ENCODE measurements around the gene NUAK1. TPM values are rescaled to one million over a fixed set of nuclear protein-coding genes. Genes with fewer than 3 reads are reported as not detected.

Gene NUAK1
- total RNA-seq (2021) (7.9 and 8.3 TPM in 2 replicates), Bru-seq, nascent RNA (percentile 76 among the genes with signal in this experiment), BruChase-seq, experiment 1, labeled RNA remaining after a 2-hour chase (percentile 67 among the genes with signal in this experiment), BruChase-seq, experiment 2, labeled RNA remaining after a 6-hour chase (percentile 68 among the genes with signal in this experiment)
- long read RNA-seq, full-length matches to known transcripts = 2 of 13 reads
- long read RNA-seq, partial matches to known transcripts = 0 of 13 reads
- long read RNA-seq, other reads (novel, unspliced or antisense) = 11 of 13 reads

- Histone ChIP-seq H3K79me2 (ENCODE audit: low read depth) (peaks cover 79% of the 10 kb centered on the region), H3K4me2 (peak within 1 kb of the TSS; percentile 80), H3F3A (ENCODE audit: insufficient read depth, low read depth) (peaks cover 6% of the 10 kb centered on the region; the same call in 1 of the 2 replicates), H2AFZ (peak within 1 kb of the TSS; percentile 93), H3K9me2 (ENCODE audit: insufficient read depth) (no peaks in the 10 kb centered on the region), H3K27ac (peak within 1 kb of the TSS; percentile 62), H3K27me3 (ENCODE audit: insufficient read depth, low read depth) (no peaks in the 10 kb centered on the region), H3K4me3 (peak within 1 kb of the TSS; percentile 78), H3K4me1 (replicated peaks; ENCODE audit: insufficient read depth) (peaks cover 57% of the 10 kb centered on the region), H3K9me3 (ENCODE audit: insufficient read depth, low read depth) (no peaks in the 10 kb centered on the region), H4K20me1 (ENCODE audit: insufficient read depth) (no peaks in the 10 kb centered on the region), H3K36me3 (ENCODE audit: low read depth) (no peaks in the 10 kb centered on the region)
- no TSS peak for BruUV-seq (replicated peaks)
- CTCF ChIA-PET = interaction anchor here (0.7 to 1.6 kb wide), 3 partner anchors 85 to 718 kb away, joined by 3 to 4 read pairs (median 3); no protein-coding TSS in a partner anchor
- peak in 1 of 2 experiments; percentile 78 for DNase-seq
- POLR2A ChIA-PET (ENCODE audit: unreplicated experiment) = interaction anchor here (0.6 to 1.0 kb wide), 5 partner anchors 34 to 903 kb away, joined by 3 to 4 read pairs (median 3); no protein-coding TSS in a partner anchor
- intact Hi-C loops (cut with micrococcal nuclease; ENCODE audit: unreplicated experiment) = loop anchor here (5.0 to 10.0 kb wide), 4 partner anchors 68 to 432 kb away; partner anchors contain the start of gene TCP11L2
- TF ChIP-seq EZH2 (IDR thresholded peaks at IDR 0.05; ENCODE audit: low read depth) = no peak
Measured at GRCh38 chr12:106138633-106139421, at the start of gene NUAK1. Gene NUAK1, minus strand, starts transcription at chr12:106138954. Its CDS starts 301 bp downstream, at chr12:106138653.

GRCh38 chr12:106188256-106188655 lies 49.5 kb upstream of the NUAK1 start:
- Histone ChIP-seq H3K79me2 (ENCODE audit: low read depth) (no peaks in the 10 kb centered on the region), H4K20me1 (ENCODE audit: insufficient read depth) (no peaks in the 10 kb centered on the region; the same call in 1 of the 2 replicates), H3K9me2 (ENCODE audit: insufficient read depth) (no peaks in the 10 kb centered on the region), H3K36me3 (ENCODE audit: low read depth) (no peaks in the 10 kb centered on the region), H3K4me2 (no peak overlapping the region), H3K4me3 (no peak overlapping the region), H3F3A (ENCODE audit: insufficient read depth, low read depth) (no peaks in the 10 kb centered on the region), H3K27ac (no peak overlapping the region), H3K4me1 (replicated peaks; ENCODE audit: insufficient read depth) (no peaks in the 10 kb centered on the region), H3K27me3 (ENCODE audit: insufficient read depth, low read depth) (peaks cover 18% of the 10 kb centered on the region; the same call in 1 of the 2 replicates), H2AFZ (no peak overlapping the region), H3K9me3 (ENCODE audit: insufficient read depth, low read depth) (no peaks in the 10 kb centered on the region)
- no peak for DNase-seq
- TF ChIP-seq CTCF (conservative IDR thresholded peaks at IDR 0.05) (no peak), EZH2 (IDR thresholded peaks at IDR 0.05; ENCODE audit: low read depth) (no peak)
- intact Hi-C loops (cut with micrococcal nuclease; ENCODE audit: unreplicated experiment) = no loop called here
- CTCF ChIA-PET = no interaction called here
- no TSS peak for BruUV-seq (replicated peaks)
- POLR2A ChIA-PET (ENCODE audit: unreplicated experiment) = no interaction called here

- no peaks in the 10 kb centered on the region for H3K9me3 ChIP-seq (ENCODE audit: insufficient read depth, low read depth)
- no peak overlapping the region for H3K4me2 ChIP-seq
- TF ChIP-seq CTCF (conservative IDR thresholded peaks at IDR 0.05) (no peak), EZH2 (IDR thresholded peaks at IDR 0.05; ENCODE audit: low read depth) (no peak)
- no peaks in the 10 kb centered on the region; the same call in 1 of the 2 replicates for H4K20me1 ChIP-seq (ENCODE audit: insufficient read depth)
- H3K79me2 ChIP-seq (ENCODE audit: low read depth) = no peaks in the 10 kb centered on the region
- no peaks in the 10 kb centered on the region for H3K4me1 ChIP-seq (replicated peaks; ENCODE audit: insufficient read depth)
- H3K9me2 ChIP-seq (ENCODE audit: insufficient read depth) = no peaks in the 10 kb centered on the region
- intact Hi-C loops (cut with micrococcal nuclease; ENCODE audit: unreplicated experiment) = no loop called here
- H3K27me3 ChIP-seq (ENCODE audit: insufficient read depth, low read depth) = peaks cover 18% of the 10 kb centered on the region; the same call in 1 of the 2 replicates
- no peak for DNase-seq
- CTCF ChIA-PET = no interaction called here
- no peak overlapping the region for H3K27ac ChIP-seq
- H3K36me3 ChIP-seq (ENCODE audit: low read depth) = no peaks in the 10 kb centered on the region
- H3F3A ChIP-seq (ENCODE audit: insufficient read depth, low read depth) = no peaks in the 10 kb centered on the region
- POLR2A ChIA-PET (ENCODE audit: unreplicated experiment) = no interaction called here
- BruUV-seq (replicated peaks) = no TSS peak
- no peak overlapping the region for H2AFZ ChIP-seq
- no peak overlapping the region for H3K4me3 ChIP-seq
Measured at GRCh38 chr12:106187842-106188241, 49.1 kb upstream of the NUAK1 start.
